K562 (cell line): ENCODE results near the gene ARHGAP26. TPM values are rescaled to one million over a fixed set of nuclear protein-coding genes. Genes with fewer than 3 reads are reported as not detected.

Source experiments
- ADNP ChIP-seq: fragments of 200-800 bp; sonication (Bioruptor generic); IDR thresholded peaks from 2 replicates; pipeline ENCODE4 v1.6.1; 2016; ENCODE audit warnings: missing genetic modification characterization, missing compliant biosample characterization
- BRD9 ChIP-seq: fragments of 450-650 bp; IDR thresholded peaks from 2 replicates; pipeline ENCODE4 v1.6.1; 2018; ENCODE audit warnings: low read depth; ENCODE audit not compliant: partially characterized antibody
- HINFP ChIP-seq: fragments of 450-650 bp; conservative IDR thresholded peaks from 2 replicates; pipeline ENCODE4 v1.6.1; 2016; ENCODE audit warnings: missing genetic modification characterization, low read depth, mild to moderate bottlenecking, control low read depth, missing compliant biosample characterization
- ILF3 ChIP-seq: fragments of 450-650 bp; IDR thresholded peaks from 2 replicates; pipeline ENCODE4 v1.6.1; 2018; ENCODE audit warnings: antibody characterized with exemption, mild to moderate bottlenecking, moderate library complexity, borderline replicate concordance
- JUND ChIP-seq, 2 experiments: IDR thresholded peaks; 2 replicates in 1 of 2; 3 replicates in 1 of 2; pipeline ENCODE4 v1.6.1; 2011; ENCODE audit warnings: borderline replicate concordance in 2 of 2, low read depth in 2 of 2, low read length in 2 of 2, improper control_type of control experiment in 1 of 2, missing biosample characterization in 1 of 2, missing genetic modification characterization in 1 of 2, missing genetic modification reagents in 1 of 2
- KLF1 ChIP-seq: fragments of 450-650 bp; IDR thresholded peaks from 2 replicates; pipeline ENCODE4 v1.6.1; 2016; ENCODE audit warnings: missing genetic modification characterization, missing compliant biosample characterization
- MEIS2 ChIP-seq: fragments of 450-650 bp; IDR thresholded peaks from 2 replicates; pipeline ENCODE4 v1.6.1; 2014; ENCODE audit warnings: mild to moderate bottlenecking; ENCODE audit not compliant: partially characterized antibody
- NELFE ChIP-seq: IDR thresholded peaks from 2 replicates; pipeline ENCODE4 v1.6.1; 2011; ENCODE audit warnings: mild to moderate bottlenecking; ENCODE audit not compliant: insufficient read depth, insufficient read length
- NFIC ChIP-seq: fragments of 450-650 bp; IDR thresholded peaks from 2 replicates; pipeline ENCODE4 v1.6.1; 2017; ENCODE audit warnings: mild to moderate bottlenecking, inconsistent platforms
- NR2C1 ChIP-seq, 2 experiments: fragments of 450-650 bp; IDR thresholded peaks; 2 replicates each; pipeline ENCODE4 v1.6.1; 2017; ENCODE audit warnings: mild to moderate bottlenecking in 2 of 2, antibody characterized with exemption in 1 of 2, inconsistent platforms in 1 of 2, missing compliant biosample characterization in 1 of 2, missing genetic modification characterization in 1 of 2
- RBM17 ChIP-seq: fragments of 200-400 bp; formaldehyde crosslinking; IDR thresholded peaks from 2 replicates; pipeline ENCODE4 v1.6.1; 2017; ENCODE audit warnings: low read depth, mild to moderate bottlenecking, low read length, borderline replicate concordance
- SIX5 ChIP-seq, 2 experiments: IDR thresholded peaks; 2 replicates each; pipeline ENCODE4 v1.6.1; 2011; ENCODE audit warnings: low read length in 2 of 2, borderline replicate concordance in 1 of 2, low read depth in 1 of 2, mild to moderate bottlenecking in 1 of 2, moderate library complexity in 1 of 2; ENCODE audit not compliant: insufficient read depth in 1 of 2
- TCF15 ChIP-seq: fragments of 250-450 bp; sonication (Bioruptor Pico); IDR thresholded peaks from 2 replicates; pipeline ENCODE4 v1.8.0; 2022; ENCODE audit warnings: moderate library complexity, mild to moderate bottlenecking, inconsistent platforms
- TSC22D4 ChIP-seq: fragments of 450-650 bp; IDR thresholded peaks from 2 replicates; pipeline ENCODE4 v1.6.1; 2016; ENCODE audit warnings: missing genetic modification characterization, missing biosample characterization, control low read depth
- ZBTB17 ChIP-seq: fragments of 450-650 bp; formaldehyde crosslinking; IDR thresholded peaks from 2 replicates; pipeline ENCODE4 v1.4.0; 2020; ENCODE audit warnings: mild to moderate bottlenecking
- ZBTB49 ChIP-seq: sonication (generic); formaldehyde crosslinking; IDR thresholded peaks from 2 replicates; pipeline ENCODE4 v1.8.0; 2022; ENCODE audit warnings: missing genetic modification reagents, mild to moderate bottlenecking, borderline replicate concordance
- ZKSCAN1 ChIP-seq: fragments of 150-350 bp; IDR thresholded peaks from 2 replicates; pipeline ENCODE4 v1.6.1; 2016; ENCODE audit warnings: low read depth, low read length
- ZNF174 ChIP-seq: fragments of 250-450 bp; sonication (Bioruptor Pico); IDR thresholded peaks from 2 replicates; pipeline ENCODE4 v1.4.0; 2020; ENCODE audit warnings: mild to moderate bottlenecking
- ZNF175 ChIP-seq: fragments of 200-800 bp; sonication (Bioruptor generic); IDR thresholded peaks from 2 replicates; pipeline ENCODE4 v1.6.1; 2016; ENCODE audit warnings: low read depth, mild to moderate bottlenecking, missing genetic modification characterization, missing compliant biosample characterization
- ZNF3 ChIP-seq: fragments of 250-450 bp; sonication (Bioruptor Pico); IDR thresholded peaks from 2 replicates; pipeline ENCODE4 v1.5.0; 2021; ENCODE audit warnings: mild to moderate bottlenecking, moderate library complexity
- ZNF436 ChIP-seq: fragments of 250-450, 450-650 bp; sonication (Bioruptor Pico); formaldehyde crosslinking; IDR thresholded peaks from 2 replicates; pipeline ENCODE4 v1.7.0; 2020; ENCODE audit warnings: mild to moderate bottlenecking
- ZNF584 ChIP-seq: fragments of 200-800 bp; sonication (Bioruptor generic); IDR thresholded peaks from 2 replicates; pipeline ENCODE4 v1.6.1; 2016; ENCODE audit warnings: low read depth, mild to moderate bottlenecking, missing genetic modification characterization, missing compliant biosample characterization
- ZNF764 ChIP-seq: fragments of 250-450 bp; sonication (Bioruptor Pico); IDR thresholded peaks from 2 replicates; pipeline ENCODE4 v1.4.0; 2020; ENCODE audit warnings: low read depth, mild to moderate bottlenecking, moderate library complexity
- ZNF77 ChIP-seq: fragments of 250-450 bp; sonication (Bioruptor Pico); IDR thresholded peaks from 2 replicates; pipeline ENCODE4 v1.5.0; 2020
- polyA plus RNA-seq, 8 experiments: library from polyadenylated mRNA; depleted of rRNA in 4 of 8; stranded (reverse) in 5 of 8; unstranded in 3 of 8; fragments of >200 nt; fragmentation: Nextera tagmentation in 2 of 8; fragmentation: Illumina TruSeq in 1 of 8; extraction: Ambion mirVana in 2 of 8; extraction: Trizol in 1 of 8; gene quantifications; 2 replicates each; pipeline versions ENCODE4 v1.2.1 to v1.2.3, GENCODE V29; 2011 to 2014; ENCODE audit warnings: inconsistent platforms in 1 of 8, missing spikeins in 1 of 8
- total RNA-seq, 7 experiments: library from RNA; depleted of rRNA in 6 of 7; stranded (reverse); fragments of >200 nt in 6 of 7; fragmentation: Illumina TruSeq in 2 of 7; extraction: Trizol in 2 of 7; gene quantifications; 2 replicates each; pipeline versions ENCODE4 v1.2.1 to v1.2.3, GENCODE V29; 2011 to 2021; ENCODE audit warnings: low replicate concordance in 1 of 7

Gene ARHGAP26
- total and polyA plus RNA-seq, 9 of the 15 experiments (the other 6 are each of a cell fraction or from before 2014, with no cell fraction given), result 0.13 to 1.1 (median 0.55) TPM

GRCh38 chr5:143014017-143014651 lies 244.0 kb downstream of the ARHGAP26 start (continued):
- no peak for TF ChIP-seq ZNF584 (CRISPR knock-in tag)
- TF ChIP-seq ZNF3 (CRISPR knock-in tag), result no peak
- TF ChIP-seq NELFE, result no peak
- no peak for TF ChIP-seq RBM17
- no peak for TF ChIP-seq BRD9
- TF ChIP-seq NFIC, result peak; percentile 59; the same call in 1 of the 2 replicates
- no peak for TF ChIP-seq ZNF77 (CRISPR knock-in tag)
- no peak for TF ChIP-seq ADNP
- no peak for TF ChIP-seq MEIS2
- no peak for TF ChIP-seq ZKSCAN1
- TF ChIP-seq TCF15 (CRISPR knock-in tag), result no peak
- no peak for TF ChIP-seq SIX5 (IDR thresholded peaks at IDR 0.05; ENCODE audit: borderline replicate concordance in 1 of 2, insufficient read depth in 1 of 2, low read depth in 1 of 2, low read length in 2 of 2)
- TF ChIP-seq TSC22D4 (tag), result no peak
- TF ChIP-seq HINFP (tag), result no peak
- no peak for TF ChIP-seq KLF1 (tag)
- TF ChIP-seq ZBTB49, result no peak
- TF ChIP-seq NR2C1 (IDR thresholded peaks at IDR 0.05), result no peak
- TF ChIP-seq NR2C1 (tag; IDR thresholded peaks at IDR 0.05), result no peak
- TF ChIP-seq JUND (IDR thresholded peaks at IDR 0.05; ENCODE audit: borderline replicate concordance, low read depth, low read length), result no peak
- peak; percentile 15; the same call in 1 of the 3 replicates for TF ChIP-seq JUND (tag; IDR thresholded peaks at IDR 0.05; ENCODE audit: borderline replicate concordance, low read depth, low read length)
- TF ChIP-seq ZBTB17, result no peak
- no peak for TF ChIP-seq ZNF175
- no peak for TF ChIP-seq ZNF436
- no peak for TF ChIP-seq ILF3
- TF ChIP-seq ZNF764, result no peak
- no peak for TF ChIP-seq ZNF174 (CRISPR knock-in tag)
